ENCODE measurements around the gene PFKFB3. TPM values are rescaled to one million over a fixed set of nuclear protein-coding genes. Genes with fewer than 3 reads are reported as not detected.

Gene PFKFB3
- total and polyA plus RNA-seq, 2 of the 4 experiments (the other 2 are of a cell fraction) = 34.1 to 45.5 TPM

DNA sequence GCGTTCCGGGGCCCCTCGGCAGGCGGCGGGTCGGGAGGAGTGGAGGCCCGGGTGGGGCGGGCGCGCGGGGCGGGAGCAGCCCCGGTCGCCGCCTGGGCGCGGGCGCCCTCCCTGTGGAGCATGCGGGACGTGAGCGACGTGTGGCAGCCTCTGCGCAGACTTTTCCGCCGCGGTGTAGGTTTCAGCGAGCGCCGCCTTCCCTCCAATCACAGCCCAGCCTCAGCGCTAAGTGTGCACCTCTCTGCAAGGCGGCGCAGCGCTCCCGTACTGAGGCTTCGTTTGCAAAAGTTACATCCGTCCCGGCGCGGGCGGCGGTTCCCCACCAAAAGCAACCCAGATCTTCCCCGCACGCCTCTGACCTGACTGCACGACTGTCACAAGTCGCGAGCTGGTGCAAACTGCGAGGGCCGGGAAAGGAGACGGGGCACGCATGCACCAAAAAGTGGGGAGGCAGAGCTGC, 1.2 kb upstream of the PFKFB3 start:
- H3K27ac ChIP-seq (ENCODE audit: insufficient read depth, low read length) = peak overlapping the region; percentile 58
- peaks cover 9% of the 10 kb centered on the region; the same call in 1 of the 2 replicates for H3K9me1 ChIP-seq (ENCODE audit: insufficient read depth, low read length)
- ATAC-seq (ENCODE audit: low read depth) = peak; percentile 8
- H3K4me3 ChIP-seq (ENCODE audit: insufficient read depth, low read depth, low read length) = peak overlapping the region; percentile 28
- peak overlapping the region; percentile 90 for H2AFZ ChIP-seq (replicated peaks; ENCODE audit: low read length, poor library complexity)
- H2BK15ac ChIP-seq (ENCODE audit: low read depth, low read length) = peak overlapping the region; percentile 69; the same call in 1 of the 3 replicates
- peak overlapping the region; percentile 99 for H2AK5ac ChIP-seq (ENCODE audit: low read depth, low read length)
- peaks cover 6 to 66% of the 10 kb centered on the region in 2 experiments for H3K79me1 ChIP-seq (ENCODE audit: low read depth in 1 of 2, low read length in 2 of 2)
- POLR2A ChIA-PET (ENCODE audit: unreplicated experiment) = interaction anchor here (2.0 kb wide), 1 partner anchor 200 kb away, joined by 19 read pairs; no protein-coding TSS in a partner anchor
- intact Hi-C loops (cut with micrococcal nuclease) (loop anchor here (5.0 kb wide), 1 partner anchor 39 kb away; no protein-coding TSS in a partner anchor), dilution Hi-C loops (cut with HindIII; ENCODE audit: low sequenced_read_pairs, unreplicated experiment) (no loop called here), in situ Hi-C loops (cut with MboI; ENCODE audit: low sequenced_read_pairs) (no loop called here)
- peaks cover 17% of the 10 kb centered on the region for H3K4me1 ChIP-seq (ENCODE audit: control insufficient read depth, insufficient read depth, low read length)
- H3K9me3 ChIP-seq (ENCODE audit: control insufficient read depth, insufficient read depth, low read length) = no peaks in the 10 kb centered on the region
- H2AK9ac ChIP-seq (replicated peaks; ENCODE audit: low read depth, low read length, poor library complexity) = peak overlapping the region; percentile 98
- peak overlapping the region; percentile 90; the same call in 1 of the 2 replicates for H3K14ac ChIP-seq (replicated peaks; ENCODE audit: low read depth, low read length)
- H3K9ac ChIP-seq (ENCODE audit: low read depth, low read length) = peak overlapping the region; percentile 89
- peak overlapping the region; percentile 81 for H2BK5ac ChIP-seq (ENCODE audit: low read depth, low read length, poor library complexity, severe bottlenecking)
- WGBS, 2 experiments (ENCODE audit: extremely low coverage in 2 of 2, insufficient read length in 1 of 2) = 3% methylated on average over 5 of the region's 50 CpGs; no CpG with 5 or more reads in 1 of the 2 experiments
- peaks cover 60% of the 10 kb centered on the region for H4K20me1 ChIP-seq (ENCODE audit: insufficient read depth, low read length)
- H3K4me2 ChIP-seq (ENCODE audit: low read depth, low read length) = peak overlapping the region; percentile 91
- BruUV-seq (replicated peaks) = no TSS peak
- H3K18ac ChIP-seq (ENCODE audit: low read depth, low read length) = peak overlapping the region; percentile 17
- no peak overlapping the region for H2BK20ac ChIP-seq (ENCODE audit: low read depth, low read length)
- peak overlapping the region; percentile 88 to 89; a peak in 3 of 4 replicates for H4K8ac ChIP-seq (ENCODE audit: low read depth in 2 of 2, low read length in 2 of 2)
- no peaks in the 10 kb centered on the region for H3K36me3 ChIP-seq (ENCODE audit: control insufficient read depth, insufficient read depth, low read length)
- H3K23ac ChIP-seq (ENCODE audit: low read depth, low read length) = no peak overlapping the region
- peak; percentile 70 for DNase-seq
- peak overlapping the region; percentile 82; the same call in 1 of the 2 replicates for H3K4ac ChIP-seq (ENCODE audit: low read depth, low read length)
- no peak overlapping the region for H3K56ac ChIP-seq (ENCODE audit: extremely low read depth, insufficient read depth, low read length)
- no peaks in the 10 kb centered on the region for H3K27me3 ChIP-seq (ENCODE audit: control insufficient read depth, insufficient read depth, low read length)
- H4K91ac ChIP-seq (ENCODE audit: insufficient read depth, low read depth, low read length) = peak overlapping the region; percentile 85; the same call in 1 of the 2 replicates
- H4K5ac ChIP-seq (ENCODE audit: low read depth, low read length) = peak overlapping the region; percentile 91
- CTCF ChIA-PET = interaction anchor here (1.5 to 3.0 kb wide), 3 partner anchors 180 to 199 kb away, joined by 5 to 42 read pairs (median 6); no protein-coding TSS in a partner anchor
- H2BK120ac ChIP-seq (ENCODE audit: low read depth, low read length) = peak overlapping the region; percentile 96; the same call in 1 of the 2 replicates
- TF ChIP-seq CEBPB (IDR thresholded peaks at IDR 0.05; ENCODE audit: low read depth, low read length) = no peak
- TF ChIP-seq RAD21 (IDR thresholded peaks at IDR 0.05; ENCODE audit: low read length) = no peak
- TF ChIP-seq, protein P1, sequence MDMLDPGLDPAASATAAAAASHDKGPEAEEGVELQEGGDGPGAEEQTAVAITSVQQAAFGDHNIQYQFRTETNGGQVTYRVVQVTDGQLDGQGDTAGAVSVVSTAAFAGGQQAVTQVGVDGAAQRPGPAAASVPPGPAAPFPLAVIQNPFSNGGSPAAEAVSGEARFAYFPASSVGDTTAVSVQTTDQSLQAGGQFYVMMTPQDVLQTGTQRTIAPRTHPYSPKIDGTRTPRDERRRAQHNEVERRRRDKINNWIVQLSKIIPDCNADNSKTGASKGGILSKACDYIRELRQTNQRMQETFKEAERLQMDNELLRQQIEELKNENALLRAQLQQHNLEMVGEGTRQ (IDR thresholded peaks at IDR 0.05; ENCODE audit: low read depth, low read length) = no peak
- no peak for TF ChIP-seq SMC3 (IDR thresholded peaks at IDR 0.05; ENCODE audit: low read depth, low read length)
- TF ChIP-seq MAFK (IDR thresholded peaks at IDR 0.05; ENCODE audit: low read depth, low read length) = no peak
- TF ChIP-seq, protein P2, sequence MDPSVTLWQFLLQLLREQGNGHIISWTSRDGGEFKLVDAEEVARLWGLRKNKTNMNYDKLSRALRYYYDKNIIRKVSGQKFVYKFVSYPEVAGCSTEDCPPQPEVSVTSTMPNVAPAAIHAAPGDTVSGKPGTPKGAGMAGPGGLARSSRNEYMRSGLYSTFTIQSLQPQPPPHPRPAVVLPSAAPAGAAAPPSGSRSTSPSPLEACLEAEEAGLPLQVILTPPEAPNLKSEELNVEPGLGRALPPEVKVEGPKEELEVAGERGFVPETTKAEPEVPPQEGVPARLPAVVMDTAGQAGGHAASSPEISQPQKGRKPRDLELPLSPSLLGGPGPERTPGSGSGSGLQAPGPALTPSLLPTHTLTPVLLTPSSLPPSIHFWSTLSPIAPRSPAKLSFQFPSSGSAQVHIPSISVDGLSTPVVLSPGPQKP (IDR thresholded peaks at IDR 0.05; ENCODE audit: borderline replicate concordance, low read depth, low read length) = no peak
- no peak for TF ChIP-seq NFE2L2 (IDR thresholded peaks at IDR 0.05; ENCODE audit: low read depth, low read length)
- no peak; the same call in 1 of the 2 replicates for TF ChIP-seq POLR2A (IDR thresholded peaks at IDR 0.05; ENCODE audit: low read depth, low read length)
- no peak for TF ChIP-seq FOS (IDR thresholded peaks at IDR 0.05; ENCODE audit: low read depth, low read length)
- TF ChIP-seq CHD1 (IDR thresholded peaks at IDR 0.05; ENCODE audit: low read depth, low read length) = no peak
- no peak for TF ChIP-seq MXI1 (IDR thresholded peaks at IDR 0.05; ENCODE audit: borderline replicate concordance, low read depth, low read length)
- TF ChIP-seq BHLHE40 (IDR thresholded peaks at IDR 0.05; ENCODE audit: low read depth, low read length) = no peak
- no peak; the same call in 1 of the 2 replicates for TF ChIP-seq MAZ (IDR thresholded peaks at IDR 0.05; ENCODE audit: borderline replicate concordance, low read depth, low read length)
- TF ChIP-seq, protein P3, sequence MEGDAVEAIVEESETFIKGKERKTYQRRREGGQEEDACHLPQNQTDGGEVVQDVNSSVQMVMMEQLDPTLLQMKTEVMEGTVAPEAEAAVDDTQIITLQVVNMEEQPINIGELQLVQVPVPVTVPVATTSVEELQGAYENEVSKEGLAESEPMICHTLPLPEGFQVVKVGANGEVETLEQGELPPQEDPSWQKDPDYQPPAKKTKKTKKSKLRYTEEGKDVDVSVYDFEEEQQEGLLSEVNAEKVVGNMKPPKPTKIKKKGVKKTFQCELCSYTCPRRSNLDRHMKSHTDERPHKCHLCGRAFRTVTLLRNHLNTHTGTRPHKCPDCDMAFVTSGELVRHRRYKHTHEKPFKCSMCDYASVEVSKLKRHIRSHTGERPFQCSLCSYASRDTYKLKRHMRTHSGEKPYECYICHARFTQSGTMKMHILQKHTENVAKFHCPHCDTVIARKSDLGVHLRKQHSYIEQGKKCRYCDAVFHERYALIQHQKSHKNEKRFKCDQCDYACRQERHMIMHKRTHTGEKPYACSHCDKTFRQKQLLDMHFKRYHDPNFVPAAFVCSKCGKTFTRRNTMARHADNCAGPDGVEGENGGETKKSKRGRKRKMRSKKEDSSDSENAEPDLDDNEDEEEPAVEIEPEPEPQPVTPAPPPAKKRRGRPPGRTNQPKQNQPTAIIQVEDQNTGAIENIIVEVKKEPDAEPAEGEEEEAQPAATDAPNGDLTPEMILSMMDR (conservative IDR thresholded peaks at IDR 0.05; ENCODE audit: low read depth, low read length) = no peak
- no peak for TF ChIP-seq RFX5 (IDR thresholded peaks at IDR 0.05; ENCODE audit: low read depth, low read length)
